Astrocyte of the cerebellum (primary cell): ENCODE measurements around the gene NEDD1.

Source experiments
- DNase-seq: peaks from one replicate; pipeline ENCODE4 v3.0.0-alpha.2; 2011; ENCODE audit warnings: low read depth
- H3K4me3 ChIP-seq: 2 replicates; pipeline ENCODE4 v1.5.1; 2011; ENCODE audit warnings: mild to moderate bottlenecking, low read depth, low read length, moderate library complexity
- CTCF ChIP-seq: IDR thresholded peaks from 2 replicates; pipeline ENCODE4 v1.5.1; 2012; ENCODE audit warnings: low read length, low read depth, moderate library complexity, mild to moderate bottlenecking; ENCODE audit errors: missing control alignments
- in situ Hi-C: cut with HindIII; loops from 2 replicates; pipeline ENCODE4 v1.10.0; 2017; ENCODE audit warnings: low sequenced_read_pairs

The NEDD1 gene

GRCh38 chr12:96881608-96882007 is 25.4 kb upstream of the NEDD1 start:
- H3K4me3 ChIP-seq: no peak overlapping the region
- no peak for DNase-seq
- no peak for TF ChIP-seq CTCF
- in situ Hi-C loops: no loop called here

- DNase-seq: no peak
- TF ChIP-seq CTCF: no peak
- in situ Hi-C loops: no loop called here
- H3K4me3 ChIP-seq: no peak overlapping the region
Observed at GRCh38 chr12:96882862-96883261, 24.2 kb upstream of the NEDD1 start.

- no peak for DNase-seq
- no peak overlapping the region for H3K4me3 ChIP-seq
- in situ Hi-C loops: no loop called here
- no peak for TF ChIP-seq CTCF
Observed at GRCh38 chr12:96883571-96883970, 23.5 kb upstream of the NEDD1 start.

GRCh38 chr12:96886998-96887677 is 19.9 kb upstream of the NEDD1 start:
- in situ Hi-C loops: no loop called here
- DNase-seq: peak; percentile 94
- H3K4me3 ChIP-seq: no peak overlapping the region
- TF ChIP-seq CTCF: no peak

GRCh38 chr12:96889273-96889933 is 17.7 kb upstream of the NEDD1 start:
- DNase-seq: peak; percentile 40
- no peak overlapping the region for H3K4me3 ChIP-seq
- in situ Hi-C loops: no loop called here
- no peak for TF ChIP-seq CTCF

GRCh38 chr12:96890331-96890730 is 16.7 kb upstream of the NEDD1 start:
- no peak for TF ChIP-seq CTCF
- DNase-seq: no peak
- H3K4me3 ChIP-seq: no peak overlapping the region
- in situ Hi-C loops: no loop called here
